ENCODE results near the gene GPBP1L1.
"Not testable (repeated sequence)": the region's sequence is repeated elsewhere in the genome, so short reads cannot be mapped to it uniquely, and the experiment has no call there.

Gene GPBP1L1, protein sequence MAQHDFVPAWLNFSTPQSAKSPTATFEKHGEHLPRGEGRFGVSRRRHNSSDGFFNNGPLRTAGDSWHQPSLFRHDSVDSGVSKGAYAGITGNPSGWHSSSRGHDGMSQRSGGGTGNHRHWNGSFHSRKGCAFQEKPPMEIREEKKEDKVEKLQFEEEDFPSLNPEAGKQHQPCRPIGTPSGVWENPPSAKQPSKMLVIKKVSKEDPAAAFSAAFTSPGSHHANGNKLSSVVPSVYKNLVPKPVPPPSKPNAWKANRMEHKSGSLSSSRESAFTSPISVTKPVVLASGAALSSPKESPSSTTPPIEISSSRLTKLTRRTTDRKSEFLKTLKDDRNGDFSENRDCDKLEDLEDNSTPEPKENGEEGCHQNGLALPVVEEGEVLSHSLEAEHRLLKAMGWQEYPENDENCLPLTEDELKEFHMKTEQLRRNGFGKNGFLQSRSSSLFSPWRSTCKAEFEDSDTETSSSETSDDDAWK

GRCh38 chr1:45686288-45687013, at the start of gene GPBP1L1:
Gene GPBP1L1 (minus strand): TSS chr1:45686533. CDS start chr1:45659087, 27,446 bp downstream.
- TF ChIP-seq, protein P1, sequence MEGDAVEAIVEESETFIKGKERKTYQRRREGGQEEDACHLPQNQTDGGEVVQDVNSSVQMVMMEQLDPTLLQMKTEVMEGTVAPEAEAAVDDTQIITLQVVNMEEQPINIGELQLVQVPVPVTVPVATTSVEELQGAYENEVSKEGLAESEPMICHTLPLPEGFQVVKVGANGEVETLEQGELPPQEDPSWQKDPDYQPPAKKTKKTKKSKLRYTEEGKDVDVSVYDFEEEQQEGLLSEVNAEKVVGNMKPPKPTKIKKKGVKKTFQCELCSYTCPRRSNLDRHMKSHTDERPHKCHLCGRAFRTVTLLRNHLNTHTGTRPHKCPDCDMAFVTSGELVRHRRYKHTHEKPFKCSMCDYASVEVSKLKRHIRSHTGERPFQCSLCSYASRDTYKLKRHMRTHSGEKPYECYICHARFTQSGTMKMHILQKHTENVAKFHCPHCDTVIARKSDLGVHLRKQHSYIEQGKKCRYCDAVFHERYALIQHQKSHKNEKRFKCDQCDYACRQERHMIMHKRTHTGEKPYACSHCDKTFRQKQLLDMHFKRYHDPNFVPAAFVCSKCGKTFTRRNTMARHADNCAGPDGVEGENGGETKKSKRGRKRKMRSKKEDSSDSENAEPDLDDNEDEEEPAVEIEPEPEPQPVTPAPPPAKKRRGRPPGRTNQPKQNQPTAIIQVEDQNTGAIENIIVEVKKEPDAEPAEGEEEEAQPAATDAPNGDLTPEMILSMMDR (IDR thresholded peaks at IDR 0.05; ENCODE audit: control extremely low read depth, extremely low read depth, low read depth, missing control alignments): no peak
- ChIA-PET CTCF (interaction anchor here (1.1 to 1.4 kb wide), 4 partner anchors 12 to 174 kb away, joined by 3 to 7 read pairs (median 4); no protein-coding TSS in a partner anchor), POLR2A (interaction anchor here (0.5 to 2.3 kb wide), 6 partner anchors 9 to 446 kb away, joined by 3 to 13 read pairs (median 6); partner anchors contain the start of genes NASP, PIK3R3 and PRDX1)

GRCh38 chr1:45730780-45731319, 44.5 kb upstream of the GPBP1L1 start:
- TF ChIP-seq, protein P1 (IDR thresholded peaks at IDR 0.05; ENCODE audit: control extremely low read depth, extremely low read depth, low read depth, missing control alignments): no peak
- CTCF ChIA-PET: interaction anchor here (1.9 kb wide), 1 partner anchor 493 kb away, joined by 4 read pairs; no protein-coding TSS in a partner anchor
- POLR2A ChIA-PET: no interaction called here
- no peak for DNase-seq (ENCODE audit: extremely low spot score)

More at GRCh38 chr1:45686288-45687013, at the start of gene GPBP1L1:
- DNase-seq (ENCODE audit: extremely low spot score): peak; percentile 99

DNA sequence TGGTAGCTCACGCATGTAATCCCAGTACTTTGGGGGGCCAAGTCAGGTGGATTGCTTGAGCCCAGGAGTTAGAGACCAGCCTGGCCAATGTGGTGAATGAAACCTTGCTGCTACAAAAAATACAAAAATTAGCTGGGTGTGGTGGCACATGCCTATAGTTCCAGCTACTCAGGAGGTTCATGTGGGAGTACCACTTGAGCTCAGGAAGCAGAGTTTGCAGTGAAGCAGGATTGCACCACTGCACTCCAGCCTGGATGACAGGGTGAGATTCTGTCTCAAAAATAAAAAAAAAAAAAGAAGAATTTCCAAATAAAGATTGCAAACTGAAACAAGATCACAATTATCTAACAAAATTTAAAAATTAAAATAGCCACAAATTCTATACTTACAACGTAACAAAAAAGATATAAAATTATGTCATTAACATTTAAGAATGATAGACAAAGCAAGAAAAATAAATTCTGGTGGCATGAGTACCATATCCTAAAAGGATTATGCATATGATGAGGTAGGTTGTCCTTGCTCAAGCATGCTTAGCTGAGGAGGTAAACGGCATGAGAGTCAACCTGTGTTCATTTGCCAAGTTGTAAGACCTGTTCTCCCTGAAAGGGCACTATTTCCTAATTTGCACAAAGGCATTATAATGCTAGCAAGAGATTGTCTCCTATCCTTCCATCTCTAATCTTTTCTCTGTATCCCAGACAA, 43.9 kb upstream of the GPBP1L1 start:
- CTCF ChIA-PET: no interaction called here
- POLR2A ChIA-PET: no interaction called here
- TF ChIP-seq, protein P1 (IDR thresholded peaks at IDR 0.05; ENCODE audit: control extremely low read depth, extremely low read depth, low read depth, missing control alignments): no peak
- DNase-seq (ENCODE audit: extremely low spot score): no peak

- DNase-seq (ENCODE audit: extremely low spot score); POLR2A ChIA-PET; CTCF ChIA-PET: not testable (repeated sequence)
These were observed 39.7 kb upstream of the GPBP1L1 start for GRCh38 chr1:45726007-45726406.

- ChIA-PET POLR2A (no interaction called here), CTCF (interaction anchor here (1.6 kb wide), 1 partner anchor 9 kb away, joined by 3 read pairs; no protein-coding TSS in a partner anchor)
- TF ChIP-seq, protein P1 (IDR thresholded peaks at IDR 0.05; ENCODE audit: control extremely low read depth, extremely low read depth, low read depth, missing control alignments): no peak
- no peak for DNase-seq (ENCODE audit: extremely low spot score)
These were observed 37.1 kb upstream of the GPBP1L1 start for GRCh38 chr1:45723248-45723930.

GRCh38 chr1:45722809-45723208, 36.5 kb upstream of the GPBP1L1 start:
- ChIA-PET CTCF (interaction anchor here (1.6 kb wide), 1 partner anchor 10 kb away, joined by 3 read pairs; no protein-coding TSS in a partner anchor), POLR2A (no interaction called here)
- TF ChIP-seq, protein P1 (IDR thresholded peaks at IDR 0.05; ENCODE audit: control extremely low read depth, extremely low read depth, low read depth, missing control alignments): no peak
- no peak for DNase-seq (ENCODE audit: extremely low spot score)
